SKM-1 treated with dmso at 0.1 percent for 144 hours (cell line): ENCODE measurements around the gene COA8.

Experiments
- DNase-seq: peaks from one replicate; lab custom pipeline; 2025; ENCODE audit not compliant: unreplicated experiment; lab: John Stamatoyannopoulos, UW

COA8 gene

GRCh38 chr14:103562429-103563225 lies at the start of gene COA8, which contains the start of gene BAG5:
Gene COA8 (plus strand): TSS chr14:103562960. CDS start chr14:103563002, 42 bp downstream.
Gene BAG5 (minus strand): TSS chr14:103562657. CDS start chr14:103561164, 1,493 bp downstream.
- peak; percentile 28 for DNase-seq

GRCh38 chr14:103514596-103515421 lies 48.0 kb upstream of the COA8 start:
- DNase-seq: no peak

- DNase-seq: no peak
Measured at GRCh38 chr14:103516426-103517173, 46.2 kb upstream of the COA8 start.

- DNase-seq: no peak
Measured at GRCh38 chr14:103517174-103517566, 45.6 kb upstream of the COA8 start.

- no peak for DNase-seq
Measured at GRCh38 chr14:103517721-103518421, 44.9 kb upstream of the COA8 start.

- DNase-seq: no peak
Measured at GRCh38 chr14:103518422-103519042, 44.2 kb upstream of the COA8 start.

- DNase-seq: no peak
Measured at GRCh38 chr14:103519043-103519836, 43.5 kb upstream of the COA8 start.

GRCh38 chr14:103519837-103520212 lies 42.9 kb upstream of the COA8 start:
- DNase-seq: no peak

GRCh38 chr14:103520269-103520656 lies 42.5 kb upstream of the COA8 start:
- no peak for DNase-seq

- DNase-seq: no peak
Measured at GRCh38 chr14:103520657-103521437, 41.9 kb upstream of the COA8 start.

GRCh38 chr14:103521438-103521950 lies 41.3 kb upstream of the COA8 start:
- no peak for DNase-seq

- no peak for DNase-seq
Measured at GRCh38 chr14:103521951-103522563, 40.7 kb upstream of the COA8 start.

GRCh38 chr14:103522649-103523574 lies 39.8 kb upstream of the COA8 start, which contains the start of gene CKB:
Gene CKB (minus strand): TSS chr14:103522830. CDS start chr14:103522493, 337 bp downstream.
- no peak for DNase-seq

- no peak for DNase-seq
Measured at GRCh38 chr14:103523575-103523954, 39.2 kb upstream of the COA8 start.

- DNase-seq: no peak
Measured at GRCh38 chr14:103524002-103524935, 38.5 kb upstream of the COA8 start.
